Measurements from ENCODE around the gene PGM5. TPM values are rescaled to one million over a fixed set of nuclear protein-coding genes. Genes with fewer than 3 reads are reported as not detected.
A peak's percentile ranks its signal among the peaks of the same experiment; 100 is the strongest.

PGM5 gene
- total and polyA plus RNA-seq, 2 of the 4 experiments (the other 2 are of a cell fraction): 8.3 to 14.7 TPM

- Histone ChIP-seq H3K36me3 (ENCODE audit: control insufficient read depth, insufficient read depth, low read length) (no peaks in the 10 kb centered on the region), H4K8ac (ENCODE audit: low read depth in 2 of 2, low read length in 2 of 2) (peak overlapping the region in 1 of 2 experiments; percentile 48; a peak in 2 of 4 replicates), H3K4me2 (ENCODE audit: low read depth, low read length) (peak overlapping the region; percentile 68; the same call in 1 of the 2 replicates), H3K4me3 (ENCODE audit: insufficient read depth, low read depth, low read length) (no peak overlapping the region), H2AFZ (replicated peaks; ENCODE audit: low read length, poor library complexity) (no peak overlapping the region), H2BK5ac (ENCODE audit: low read depth, low read length, poor library complexity, severe bottlenecking) (peak overlapping the region; percentile 73), H2BK15ac (ENCODE audit: low read depth, low read length) (no peak overlapping the region; the same call in 2 of the 3 replicates), H2AK5ac (ENCODE audit: low read depth, low read length) (peak overlapping the region; percentile 39), H2BK20ac (ENCODE audit: low read depth, low read length) (peak overlapping the region; percentile 59; the same call in 1 of the 2 replicates), H3K23ac (ENCODE audit: low read depth, low read length) (peak overlapping the region; percentile 16; the same call in 1 of the 2 replicates), H3K9me3 (ENCODE audit: control insufficient read depth, insufficient read depth, low read length) (no peaks in the 10 kb centered on the region), H3K4me1 (ENCODE audit: control insufficient read depth, insufficient read depth, low read length) (peaks cover 9% of the 10 kb centered on the region), H4K5ac (ENCODE audit: low read depth, low read length) (peak overlapping the region; percentile 10; the same call in 1 of the 2 replicates), H2BK120ac (ENCODE audit: low read depth, low read length) (peak overlapping the region; percentile 80), H4K20me1 (ENCODE audit: insufficient read depth, low read length) (no peaks in the 10 kb centered on the region), H3K4ac (ENCODE audit: low read depth, low read length) (peak overlapping the region; percentile 63; the same call in 1 of the 2 replicates), H3K14ac (replicated peaks; ENCODE audit: low read depth, low read length) (peak overlapping the region; percentile 10; the same call in 1 of the 2 replicates), H4K91ac (ENCODE audit: insufficient read depth, low read depth, low read length) (0 out of 2 replicates have a peak overlapping the region, but pooled peaks have one; percentile 37), H3K18ac (ENCODE audit: low read depth, low read length) (peak overlapping the region; percentile 83), H2AK9ac (replicated peaks; ENCODE audit: low read depth, low read length, poor library complexity) (no peak overlapping the region), H3K9me1 (ENCODE audit: insufficient read depth, low read length) (no peaks in the 10 kb centered on the region; the same call in 1 of the 2 replicates), H3K56ac (ENCODE audit: extremely low read depth, insufficient read depth, low read length) (0 out of 2 replicates have a peak overlapping the region, but pooled peaks have one; percentile 43), H3K27me3 (ENCODE audit: control insufficient read depth, insufficient read depth, low read length) (no peaks in the 10 kb centered on the region), H3K79me1 (ENCODE audit: low read depth in 1 of 2, low read length in 2 of 2) (no peaks in the 10 kb centered on the region), H3K27ac (ENCODE audit: insufficient read depth, low read length) (peak overlapping the region; percentile 61), H3K9ac (ENCODE audit: low read depth, low read length) (no peak overlapping the region)
- TF ChIP-seq NFE2L2 (IDR thresholded peaks at IDR 0.05; ENCODE audit: low read depth, low read length) (no peak), CEBPB (IDR thresholded peaks at IDR 0.05; ENCODE audit: low read depth, low read length) (peak; percentile 90), MAFK (IDR thresholded peaks at IDR 0.05; ENCODE audit: low read depth, low read length) (no peak), USF2 (IDR thresholded peaks at IDR 0.05; ENCODE audit: low read depth, low read length) (peak; percentile 42; the same call in 1 of the 2 replicates), MXI1 (IDR thresholded peaks at IDR 0.05; ENCODE audit: borderline replicate concordance, low read depth, low read length) (no peak)
- ChIA-PET POLR2A (ENCODE audit: unreplicated experiment) (no interaction called here), CTCF (no interaction called here)
- dilution Hi-C loops (cut with HindIII; ENCODE audit: low sequenced_read_pairs, unreplicated experiment) (no loop called here), intact Hi-C loops (cut with micrococcal nuclease) (no loop called here), in situ Hi-C loops (cut with MboI; ENCODE audit: low sequenced_read_pairs) (no loop called here)
- DNase-seq (peak; percentile 70), ATAC-seq (ENCODE audit: low read depth) (peak; percentile 90)
- BruUV-seq (replicated peaks): no TSS peak
- WGBS, 2 experiments (ENCODE audit: extremely low coverage in 2 of 2, insufficient read length in 1 of 2): no CpG with 5 or more reads among the region's 9 CpGs
Observed at GRCh38 chr9:68500457-68501381, 144.3 kb downstream of the PGM5 start.
